HG03354 (cell line): Measurements from ENCODE around the gene NADSYN1.

ENCODE experiments used
- ATAC-seq: cut with Tn5 transposase; IDR thresholded peaks from one replicate; pipeline ENCODE4 v1.9.1; 2021; ENCODE audit warnings: mild to moderate bottlenecking; ENCODE audit not compliant: unreplicated experiment, poor library complexity, severe bottlenecking

NADSYN1 gene

DNA sequence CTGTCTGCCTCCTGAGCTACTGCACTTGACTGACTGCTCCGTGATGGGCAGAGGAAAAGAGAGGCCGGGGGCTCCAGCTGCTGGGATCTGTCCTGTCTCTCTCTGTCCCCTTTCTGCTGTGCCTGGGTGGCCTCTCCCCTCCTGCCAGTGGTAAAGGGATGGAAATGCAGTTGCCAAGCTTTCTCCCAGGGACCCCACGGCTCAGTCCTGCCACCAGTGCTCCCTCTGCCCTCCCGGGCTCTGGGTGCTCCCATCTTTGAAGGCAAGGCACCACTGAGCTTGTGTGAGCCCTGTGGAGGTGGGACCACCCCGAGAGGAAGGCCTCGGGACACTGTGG, 32.0 kb downstream of the NADSYN1 start:
- no peak for ATAC-seq

DNA sequence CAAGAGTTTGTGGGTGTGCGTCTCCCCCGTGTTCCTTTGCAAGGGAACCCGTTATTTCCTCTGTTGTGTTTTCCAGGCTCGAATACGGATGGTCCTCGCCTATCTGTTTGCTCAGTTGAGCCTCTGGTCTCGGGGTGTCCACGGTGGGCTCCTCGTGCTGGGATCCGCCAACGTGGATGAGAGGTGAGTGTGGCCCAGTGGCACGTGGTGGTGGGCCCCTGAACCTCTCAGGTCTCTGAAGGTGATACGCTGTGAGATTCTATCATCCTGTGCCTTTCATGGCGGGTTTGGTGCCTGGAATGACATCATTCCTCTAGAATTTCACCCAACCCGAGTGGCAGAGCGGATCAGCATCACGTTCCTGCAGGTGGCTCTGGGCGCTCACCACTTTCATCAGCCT, 32.5 kb downstream of the NADSYN1 start:
- no peak for ATAC-seq

DNA sequence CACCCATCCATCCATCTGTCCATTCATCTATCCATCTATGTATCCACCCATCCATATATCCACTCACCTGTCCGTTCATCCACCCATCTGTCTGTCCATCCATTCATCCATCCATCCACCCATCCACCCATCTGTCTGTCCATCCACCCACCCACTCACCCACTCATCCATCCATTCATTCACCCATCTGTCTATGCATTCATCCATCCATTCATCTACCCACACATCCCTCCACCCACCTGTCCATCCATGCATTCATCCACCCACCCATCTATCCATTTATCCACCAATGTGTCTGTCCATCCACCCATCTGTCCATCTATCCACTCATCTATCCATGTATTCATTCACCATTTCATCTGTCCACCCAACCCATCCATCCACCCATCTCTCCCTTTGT, 33.3 kb downstream of the NADSYN1 start:
- ATAC-seq, result no peak

DNA sequence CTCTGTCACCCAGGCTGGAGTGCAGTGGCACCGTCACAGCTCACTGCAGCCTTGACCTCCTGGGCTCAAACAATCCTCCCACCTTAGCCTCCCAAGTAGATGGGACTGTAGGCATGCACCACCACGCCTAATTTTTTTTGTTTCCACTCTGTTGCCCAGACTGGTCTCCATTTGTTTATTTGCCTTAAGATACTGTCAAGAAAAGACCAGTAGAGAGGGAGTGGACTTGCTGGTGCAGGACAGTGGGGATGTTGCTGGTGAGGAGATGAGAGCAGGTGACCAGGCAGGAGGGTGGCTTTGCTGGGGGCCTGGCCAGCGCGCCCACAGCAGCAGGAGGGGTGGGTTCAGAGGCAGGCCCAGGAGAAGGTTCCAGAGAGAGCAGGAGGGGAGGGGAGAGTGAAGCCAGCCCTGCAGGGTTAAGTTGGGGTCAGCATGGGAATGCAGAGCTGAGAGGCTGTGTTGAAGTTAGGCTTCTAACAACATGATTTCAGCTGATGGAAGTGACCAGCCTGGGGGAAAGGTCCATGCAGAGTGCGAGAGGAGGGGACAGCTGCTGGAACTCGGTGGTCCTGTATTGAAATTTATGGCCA, 35.8 kb downstream of the NADSYN1 start:
- no peak for ATAC-seq

DNA sequence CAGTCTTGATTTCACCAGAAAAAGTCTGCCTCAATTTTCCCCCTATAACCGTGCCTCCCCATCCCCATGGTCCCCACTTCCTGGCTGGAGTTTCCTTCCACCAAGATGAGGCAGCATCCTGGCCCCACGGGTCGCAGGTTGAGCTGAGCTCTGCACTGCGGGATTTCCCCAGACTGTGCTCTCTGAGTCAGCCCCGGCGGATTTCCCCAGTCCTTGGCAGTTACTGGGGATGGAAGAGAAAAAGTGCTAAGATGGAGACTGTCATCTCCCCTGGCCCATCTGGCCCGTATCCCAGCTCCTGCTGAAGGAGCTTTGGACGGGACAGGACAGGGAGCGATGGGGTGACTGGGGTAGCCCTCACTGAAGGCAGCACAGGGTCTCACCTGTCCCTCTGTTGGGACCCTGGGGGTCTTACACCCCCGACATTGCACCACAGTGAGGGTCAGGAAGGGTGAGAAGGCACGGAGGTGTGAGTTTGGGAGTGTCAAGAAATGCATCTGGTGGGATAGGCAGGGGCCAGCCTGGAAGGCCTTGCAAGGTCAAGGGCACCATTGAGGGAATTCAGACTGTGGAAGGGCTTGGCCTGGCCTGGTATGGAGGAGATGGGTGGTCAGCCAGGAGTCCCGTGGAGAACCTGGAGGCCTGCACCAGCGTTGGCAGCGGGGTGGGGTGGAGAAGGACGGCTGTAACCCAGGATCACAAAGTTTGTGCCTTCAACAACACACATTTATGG, 36.5 kb downstream of the NADSYN1 start:
- no peak for ATAC-seq

DNA sequence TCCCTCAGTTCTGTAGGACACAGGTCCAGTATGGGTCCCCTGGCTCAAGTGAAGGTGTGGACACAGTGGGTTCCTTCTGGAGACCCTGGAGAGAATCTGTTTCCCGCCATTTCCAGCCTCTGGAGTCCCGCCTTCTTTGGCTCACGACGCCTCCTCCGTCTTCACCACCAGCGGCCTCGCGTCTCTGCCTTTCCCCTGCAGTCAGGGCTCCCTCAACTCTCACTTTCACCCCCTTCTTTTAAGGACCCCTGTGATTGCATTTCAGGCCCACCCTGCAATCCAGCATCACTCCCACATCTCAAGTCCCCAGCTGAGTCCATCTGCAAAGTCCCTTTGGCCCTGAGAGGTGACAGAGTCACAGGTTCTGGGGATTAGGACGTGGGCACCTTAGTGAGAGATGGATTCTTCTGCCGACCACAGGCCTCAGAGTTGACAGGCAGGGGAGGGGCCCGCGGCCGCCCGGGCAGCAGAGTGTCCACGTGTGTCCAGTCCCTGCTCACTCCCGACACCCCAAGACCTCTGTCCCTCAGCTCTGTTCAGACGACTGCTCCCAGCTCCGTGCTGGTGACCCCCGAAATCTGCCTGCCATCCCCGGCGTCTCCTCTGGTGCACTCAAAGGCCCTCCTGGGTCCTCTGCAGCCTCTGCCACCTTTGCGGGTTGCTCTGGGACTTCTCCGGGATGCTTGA, 37.2 kb downstream of the NADSYN1 start:
- ATAC-seq, result no peak

DNA sequence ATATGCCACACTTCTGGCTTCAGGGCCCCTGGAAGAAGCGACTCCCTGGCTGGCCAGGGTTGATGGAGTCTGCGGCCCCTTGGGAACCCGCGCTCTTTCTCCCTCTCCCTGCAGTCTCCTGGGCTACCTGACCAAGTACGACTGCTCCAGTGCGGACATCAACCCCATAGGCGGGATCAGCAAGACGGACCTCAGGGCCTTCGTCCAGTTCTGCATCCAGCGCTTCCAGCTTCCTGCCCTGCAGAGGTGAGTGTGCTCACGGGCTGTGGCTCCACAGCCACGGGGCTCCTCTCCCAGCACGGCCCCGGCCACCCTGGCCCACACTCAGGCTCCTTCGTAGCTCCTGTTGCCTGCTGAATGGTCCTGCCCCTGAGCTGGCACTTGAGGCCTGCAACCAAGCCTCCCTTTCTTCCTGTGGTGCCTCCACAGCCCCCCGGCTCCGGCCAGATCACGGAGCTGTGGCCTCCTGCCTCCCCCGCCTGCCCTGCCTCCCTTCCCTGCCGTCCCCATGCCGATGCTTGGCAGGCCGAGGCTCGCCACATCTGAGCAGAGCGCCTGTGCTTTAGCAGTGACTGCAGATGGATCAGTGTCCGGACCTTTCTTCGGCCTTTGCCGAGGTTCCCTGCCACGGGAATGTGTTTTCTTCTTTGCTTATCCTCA, 37.9 kb downstream of the NADSYN1 start:
- ATAC-seq, result no peak

GRCh38 chr11:71491531-71491930, 38.5 kb downstream of the NADSYN1 start:
- ATAC-seq, result no peak

DNA sequence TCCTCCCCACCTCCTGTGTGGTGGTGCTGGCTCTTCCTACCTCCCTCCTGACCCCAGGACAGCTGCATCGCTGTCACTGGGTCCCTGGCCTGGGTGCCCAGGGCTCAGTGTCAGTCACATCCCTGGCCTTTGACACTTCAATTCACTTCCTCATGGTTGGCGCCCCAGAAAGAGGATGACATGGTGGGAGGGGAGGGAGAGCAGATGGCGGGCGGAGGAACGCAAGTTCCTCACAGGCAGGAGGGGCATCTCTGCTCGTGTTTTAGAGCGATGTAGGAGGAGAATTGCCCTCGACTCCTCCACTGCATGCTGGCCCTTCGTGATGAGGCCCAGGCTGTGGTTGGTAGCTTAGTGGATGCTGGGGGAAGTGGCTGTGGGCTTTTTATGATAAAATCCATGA, 38.9 kb downstream of the NADSYN1 start:
- ATAC-seq, result no peak

GRCh38 chr11:71495286-71496230, 42.6 kb downstream of the NADSYN1 start:
- ATAC-seq, result no peak

- no peak for ATAC-seq
These were observed 43.4 kb downstream of the NADSYN1 start for GRCh38 chr11:71496421-71496820.

DNA sequence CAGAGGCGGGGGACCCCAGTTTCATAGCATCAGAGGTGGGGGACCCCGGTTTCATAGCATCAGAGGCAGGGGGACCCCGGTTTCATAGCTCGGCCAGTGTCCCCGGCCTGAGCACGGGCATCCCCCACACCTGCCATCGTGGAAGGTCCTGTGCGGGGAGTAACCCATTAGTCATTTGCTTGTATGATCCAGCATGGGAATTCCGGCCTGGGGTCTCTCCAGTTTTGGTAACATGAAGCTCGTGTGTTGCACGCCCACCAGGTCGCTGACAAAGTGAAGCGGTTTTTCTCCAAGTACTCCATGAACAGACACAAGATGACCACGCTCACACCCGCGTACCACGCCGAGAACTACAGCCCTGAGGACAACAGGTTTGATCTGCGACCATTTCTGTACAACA, 45.1 kb downstream of the NADSYN1 start:
- no peak for ATAC-seq

GRCh38 chr11:71499125-71499524, 46.1 kb downstream of the NADSYN1 start:
- no peak for ATAC-seq

- no peak for ATAC-seq
These were observed 46.5 kb downstream of the NADSYN1 start for GRCh38 chr11:71499546-71499945.

DNA sequence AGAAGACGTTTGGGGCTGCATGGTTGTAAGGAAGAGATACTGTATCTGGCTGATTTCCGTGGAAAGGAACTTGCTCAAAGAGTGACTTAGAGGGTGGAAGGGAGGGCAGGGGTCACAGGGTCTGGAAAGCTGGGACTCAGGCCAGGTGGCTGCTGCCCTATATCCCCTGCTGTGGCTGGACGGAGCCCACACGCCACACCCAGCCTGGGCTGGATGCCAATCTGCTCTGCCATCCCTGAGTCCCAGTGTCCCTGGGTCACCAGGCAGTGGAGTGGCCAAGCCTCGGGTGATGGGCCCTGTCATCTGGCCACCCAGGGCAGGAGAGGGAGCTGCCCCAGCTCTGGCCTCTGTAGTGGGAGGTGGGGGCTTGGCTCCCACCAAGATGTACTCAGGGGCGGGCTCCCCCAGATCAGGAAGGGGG, 47.6 kb downstream of the NADSYN1 start:
- ATAC-seq, result no peak

DNA sequence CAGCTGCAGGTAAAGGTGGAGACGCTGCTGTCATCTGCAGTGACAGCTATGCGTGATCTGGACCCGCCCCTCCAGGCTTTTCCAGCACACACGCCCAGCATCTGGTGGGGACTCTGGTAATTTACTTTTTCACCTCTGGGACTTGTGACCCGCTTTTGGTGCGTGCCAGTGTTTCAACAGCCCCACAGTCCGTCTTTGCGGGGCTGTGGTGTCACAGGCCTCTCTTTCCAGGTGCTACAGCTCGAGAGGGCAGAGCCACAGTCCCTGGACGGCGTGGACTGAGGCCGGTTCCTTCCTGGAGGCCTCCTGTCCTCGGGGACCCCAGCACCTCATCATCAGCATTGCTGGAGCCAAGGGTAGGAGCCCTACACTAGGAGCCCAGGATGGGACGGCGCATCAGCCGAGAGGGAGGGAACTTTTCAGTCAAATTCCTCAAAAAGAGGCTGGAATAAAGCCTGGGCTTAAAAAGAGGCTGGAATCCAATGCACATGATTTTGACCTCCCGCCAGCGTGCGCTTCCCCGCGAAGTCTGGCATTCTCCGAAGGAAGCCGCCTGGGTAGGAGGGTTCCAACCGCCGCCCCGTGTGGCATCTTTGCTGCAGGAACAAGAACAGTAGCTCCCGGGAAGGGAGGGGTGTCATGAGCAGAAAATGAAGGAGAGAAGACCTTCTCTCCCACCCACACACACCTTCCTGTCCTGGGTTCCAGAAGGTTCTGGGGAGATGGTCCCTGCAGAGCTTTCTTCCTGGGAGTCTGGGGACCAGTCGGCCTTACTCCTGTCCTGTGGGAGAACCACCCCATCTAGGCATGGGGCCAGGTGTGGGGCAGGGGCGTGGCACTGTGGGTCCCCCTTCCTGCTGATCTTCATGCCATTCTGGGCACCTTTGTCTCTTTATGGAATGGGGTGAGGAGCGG, 48.3 kb downstream of the NADSYN1 start:
- ATAC-seq, result no peak

DNA sequence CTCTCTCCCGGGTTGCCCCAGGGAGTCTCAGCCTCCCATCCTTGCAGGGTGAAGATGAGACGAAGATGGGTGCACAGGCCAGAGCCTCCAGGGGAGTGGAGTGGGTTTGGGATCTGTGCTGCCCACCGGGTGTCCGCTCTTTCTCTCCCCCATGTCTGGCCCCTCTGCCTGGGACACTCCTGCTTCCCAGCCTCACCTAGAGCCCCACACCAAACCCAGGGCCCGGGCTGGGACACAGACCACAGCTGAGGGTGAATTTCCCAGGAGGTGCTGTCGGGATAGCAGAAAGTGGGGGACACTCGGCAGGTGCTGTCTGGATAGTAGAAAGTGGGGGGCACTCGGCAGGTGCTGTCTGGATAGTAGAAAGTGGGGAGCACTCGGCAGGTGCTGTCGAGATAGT, 49.0 kb downstream of the NADSYN1 start:
- no peak for ATAC-seq

DNA sequence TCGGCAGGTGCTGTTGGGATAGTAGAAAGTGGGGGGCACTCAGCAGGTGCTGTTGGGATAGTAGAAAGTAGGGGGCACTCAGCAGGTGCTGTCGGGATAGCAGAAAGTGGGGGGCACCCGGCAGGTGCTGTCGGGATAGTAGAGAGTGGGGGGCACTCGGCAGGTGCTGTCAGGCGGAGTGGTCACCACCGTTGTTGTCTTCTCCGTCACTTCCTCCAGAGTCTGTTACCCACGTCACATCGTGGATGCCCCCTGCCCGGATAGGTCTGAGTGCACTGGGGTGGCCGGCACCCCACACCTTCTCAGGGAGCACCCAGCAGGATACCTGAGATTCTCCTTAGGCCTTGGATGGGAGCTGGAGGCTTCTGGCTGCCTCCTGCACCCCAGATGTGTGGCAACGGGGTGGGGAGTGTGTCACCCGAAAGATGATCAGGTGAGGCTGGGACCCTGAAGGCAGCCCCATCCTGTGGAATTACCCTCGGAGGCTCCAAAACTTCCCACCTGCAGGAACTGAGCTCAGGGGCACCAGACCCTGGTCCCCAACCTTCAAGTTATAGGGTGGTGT, 50.0 kb downstream of the NADSYN1 start:
- ATAC-seq, result no peak
